Endothelial cell (in vitro differentiated cells): Measurements from ENCODE around the gene AMIGO3. TPM values are rescaled to one million over a fixed set of nuclear protein-coding genes. Genes with fewer than 3 reads are reported as not detected.
A peak's percentile ranks its signal among the peaks of the same experiment; 100 is the strongest.

Experiments
- DNase-seq: peaks from one replicate; pipeline ENCODE4 v3.0.0; 2021; ENCODE audit warnings: low spot score
- H3K27ac Mint-ChIP-seq: one replicate; pipeline ENCODE4 v1.8.0; 2021; ENCODE audit warnings: mixed read lengths, inconsistent platforms; ENCODE audit not compliant: unreplicated experiment
- H3K27me3 Mint-ChIP-seq: one replicate; pipeline ENCODE4 v1.8.0; 2021; ENCODE audit warnings: mild to moderate bottlenecking, moderate library complexity, mixed read lengths, inconsistent platforms; ENCODE audit not compliant: unreplicated experiment
- H3K36me3 Mint-ChIP-seq: one replicate; pipeline ENCODE4 v1.8.0; 2021; ENCODE audit warnings: mild to moderate bottlenecking, low read depth, mixed read lengths, inconsistent platforms; ENCODE audit not compliant: unreplicated experiment
- H3K4me1 Mint-ChIP-seq: one replicate; pipeline ENCODE4 v1.8.0; 2021; ENCODE audit warnings: mild to moderate bottlenecking, mixed read lengths, inconsistent platforms; ENCODE audit not compliant: unreplicated experiment
- H3K4me3 Mint-ChIP-seq: one replicate; pipeline ENCODE4 v1.8.0; 2021; ENCODE audit warnings: mild to moderate bottlenecking, mixed read lengths, inconsistent platforms; ENCODE audit not compliant: unreplicated experiment
- H3K9me3 Mint-ChIP-seq: one replicate; pipeline ENCODE4 v1.8.0; 2021; ENCODE audit warnings: mixed read lengths, inconsistent platforms; ENCODE audit not compliant: unreplicated experiment
- CTCF ChIP-seq: fragments of 200-600 bp; sonication (generic); IDR thresholded peaks from one replicate; pipeline ENCODE4 v1.5.0; 2021; ENCODE audit warnings: antibody characterized with exemption; ENCODE audit not compliant: unreplicated experiment
- total RNA-seq: library from RNA; stranded (reverse); fragmentation: NEBNext Ultra II Directional; extraction: Animal tissue kit (Norgen Biotek cat#: 25700); gene quantifications from one replicate; pipeline ENCODE4 v1.2.1, GENCODE V29; 2021; ENCODE audit not compliant: unreplicated experiment

Gene AMIGO3
- total RNA-seq, 1 donor from 2014 or later, result 0.56 TPM

- no peaks in the 10 kb centered on the region for H3K9me3 Mint-ChIP-seq
- H3K27ac Mint-ChIP-seq, result no peak overlapping the region
- no peak overlapping the region for H3K4me3 Mint-ChIP-seq
- peaks cover 10% of the 10 kb centered on the region for H3K4me1 Mint-ChIP-seq
- peaks cover 5% of the 10 kb centered on the region for H3K27me3 Mint-ChIP-seq
- peak; percentile 2 for DNase-seq
- TF ChIP-seq CTCF, result no peak
- peaks cover 2% of the 10 kb centered on the region for H3K36me3 Mint-ChIP-seq
Observed at GRCh38 chr3:49712166-49712565, 7.3 kb downstream of the AMIGO3 start.

GRCh38 chr3:49711489-49711888 is 8.0 kb downstream of the AMIGO3 start:
- Mint-ChIP-seq H3K27me3 (peaks cover 5% of the 10 kb centered on the region), H3K4me1 (peaks cover 15% of the 10 kb centered on the region), H3K9me3 (no peaks in the 10 kb centered on the region), H3K4me3 (no peak overlapping the region), H3K27ac (no peak overlapping the region), H3K36me3 (peaks cover 7% of the 10 kb centered on the region)
- no peak for TF ChIP-seq CTCF
- no peak for DNase-seq

GRCh38 chr3:49709852-49710251 is 9.6 kb downstream of the AMIGO3 start:
- TF ChIP-seq CTCF, result no peak
- Mint-ChIP-seq H3K4me1 (peaks cover 15% of the 10 kb centered on the region), H3K9me3 (no peaks in the 10 kb centered on the region), H3K36me3 (peaks cover 7% of the 10 kb centered on the region), H3K27me3 (no peaks in the 10 kb centered on the region), H3K4me3 (peak overlapping the region; percentile 4), H3K27ac (no peak overlapping the region)
- DNase-seq, result no peak

GRCh38 chr3:49707113-49707480 is 12.4 kb downstream of the AMIGO3 start:
- Mint-ChIP-seq H3K9me3 (no peaks in the 10 kb centered on the region), H3K27ac (peak overlapping the region; percentile 58), H3K4me1 (peaks cover 26% of the 10 kb centered on the region), H3K4me3 (peak overlapping the region; percentile 72), H3K36me3 (peaks cover 7% of the 10 kb centered on the region), H3K27me3 (peaks cover 9% of the 10 kb centered on the region)
- no peak for TF ChIP-seq CTCF
- no peak for DNase-seq

GRCh38 chr3:49706456-49707112 is 12.9 kb downstream of the AMIGO3 start:
- no peak for TF ChIP-seq CTCF
- Mint-ChIP-seq H3K36me3 (peaks cover 7% of the 10 kb centered on the region), H3K4me1 (peaks cover 26% of the 10 kb centered on the region), H3K4me3 (no peak overlapping the region), H3K27me3 (peaks cover 9% of the 10 kb centered on the region), H3K27ac (no peak overlapping the region), H3K9me3 (no peaks in the 10 kb centered on the region)
- no peak for DNase-seq
